ENCODE measurements around the gene SEMA6A. TPM values are rescaled to one million over a fixed set of nuclear protein-coding genes. Genes with fewer than 3 reads are reported as not detected.

The SEMA6A gene
- total RNA-seq, 2 experiments from 2014 or later, result not detected

GRCh38 chr5:116404016-116404415, 170.6 kb downstream of the SEMA6A start:
- Histone ChIP-seq H3K4me3 (ENCODE audit: low read depth, low read length, poor library complexity, severe bottlenecking) (no peak overlapping the region), H3K4me2 (ENCODE audit: low read length) (no peak overlapping the region), H2AFZ (ENCODE audit: low read length) (no peak overlapping the region), H4K20me1 (ENCODE audit: insufficient read depth, low read length) (no peaks in the 10 kb centered on the region), H3K9me3 (ENCODE audit: low read length) (no peaks in the 10 kb centered on the region), H3K9me2 (ENCODE audit: insufficient read depth, low read length) (no peaks in the 10 kb centered on the region), H3K36me3 (ENCODE audit: insufficient read depth, low read length) (no peaks in the 10 kb centered on the region), H3K27ac (ENCODE audit: low read depth, low read length, poor library complexity, severe bottlenecking) (no peak overlapping the region), H3K79me2 (ENCODE audit: insufficient read depth, low read depth, low read length) (no peaks in the 10 kb centered on the region), H3K4me1 (ENCODE audit: insufficient read depth, low read length, poor library complexity, severe bottlenecking) (no peaks in the 10 kb centered on the region)
- no peak for DNase-seq (ENCODE audit: low spot score)
- BruUV-seq (replicated peaks), result no TSS peak
- CTCF ChIA-PET (ENCODE audit: unreplicated experiment), result no interaction called here
- TF ChIP-seq EZH2phosphoT487 (IDR thresholded peaks at IDR 0.05; ENCODE audit: borderline replicate concordance, low read depth, low read length) (no peak), CTCF (conservative IDR thresholded peaks at IDR 0.05; ENCODE audit: low read length) (no peak)
- POLR2A ChIA-PET, result no interaction called here
- intact Hi-C loops (cut with micrococcal nuclease; ENCODE audit: unreplicated experiment), result no loop called here

- no peak overlapping the region for H2AFZ ChIP-seq (ENCODE audit: low read length)
- ChIA-PET CTCF (ENCODE audit: unreplicated experiment) (no interaction called here), POLR2A (no interaction called here)
- no peak overlapping the region for H3K27ac ChIP-seq (ENCODE audit: low read depth, low read length, poor library complexity, severe bottlenecking)
- no peaks in the 10 kb centered on the region for H3K4me1 ChIP-seq (ENCODE audit: insufficient read depth, low read length, poor library complexity, severe bottlenecking)
- intact Hi-C loops (cut with micrococcal nuclease; ENCODE audit: unreplicated experiment), result no loop called here
- H3K79me2 ChIP-seq (ENCODE audit: insufficient read depth, low read depth, low read length), result no peaks in the 10 kb centered on the region
- no peak overlapping the region for H3K4me3 ChIP-seq (ENCODE audit: low read depth, low read length, poor library complexity, severe bottlenecking)
- H3K4me2 ChIP-seq (ENCODE audit: low read length), result no peak overlapping the region
- no peaks in the 10 kb centered on the region for H3K9me3 ChIP-seq (ENCODE audit: low read length)
- TF ChIP-seq EZH2phosphoT487 (IDR thresholded peaks at IDR 0.05; ENCODE audit: borderline replicate concordance, low read depth, low read length), result no peak
- no TSS peak for BruUV-seq (replicated peaks)
- no peaks in the 10 kb centered on the region for H3K9me2 ChIP-seq (ENCODE audit: insufficient read depth, low read length)
- no peaks in the 10 kb centered on the region for H4K20me1 ChIP-seq (ENCODE audit: insufficient read depth, low read length)
- no peak for DNase-seq (ENCODE audit: low spot score)
- no peaks in the 10 kb centered on the region for H3K36me3 ChIP-seq (ENCODE audit: insufficient read depth, low read length)
Observed at GRCh38 chr5:116402235-116402634, 172.4 kb downstream of the SEMA6A start.

- ChIA-PET POLR2A (interaction anchor here (0.9 kb wide), 1 partner anchor 10 kb away, joined by 3 read pairs; no protein-coding TSS in a partner anchor), CTCF (ENCODE audit: unreplicated experiment) (no interaction called here)
- no peak overlapping the region for H3K4me3 ChIP-seq (ENCODE audit: low read depth, low read length, poor library complexity, severe bottlenecking)
- TF ChIP-seq EZH2phosphoT487 (IDR thresholded peaks at IDR 0.05; ENCODE audit: borderline replicate concordance, low read depth, low read length) (no peak), CTCF (conservative IDR thresholded peaks at IDR 0.05; ENCODE audit: low read length) (no peak)
- H3K9me2 ChIP-seq (ENCODE audit: insufficient read depth, low read length), result no peaks in the 10 kb centered on the region
- no peaks in the 10 kb centered on the region for H3K79me2 ChIP-seq (ENCODE audit: insufficient read depth, low read depth, low read length)
- no peaks in the 10 kb centered on the region for H3K36me3 ChIP-seq (ENCODE audit: insufficient read depth, low read length)
- BruUV-seq (replicated peaks), result no TSS peak
- H3K27ac ChIP-seq (ENCODE audit: low read depth, low read length, poor library complexity, severe bottlenecking), result no peak overlapping the region
- H2AFZ ChIP-seq (ENCODE audit: low read length), result no peak overlapping the region
- no peaks in the 10 kb centered on the region for H4K20me1 ChIP-seq (ENCODE audit: insufficient read depth, low read length)
- no peaks in the 10 kb centered on the region for H3K4me1 ChIP-seq (ENCODE audit: insufficient read depth, low read length, poor library complexity, severe bottlenecking)
- no peak overlapping the region for H3K4me2 ChIP-seq (ENCODE audit: low read length)
- intact Hi-C loops (cut with micrococcal nuclease; ENCODE audit: unreplicated experiment), result no loop called here
- H3K9me3 ChIP-seq (ENCODE audit: low read length), result no peaks in the 10 kb centered on the region
- DNase-seq (ENCODE audit: low spot score), result no peak
Observed at GRCh38 chr5:116401576-116401975, 173.0 kb downstream of the SEMA6A start.
